OCI-LY1 (cell line): ENCODE results near the gene IQGAP2.

ENCODE experiments used
- H2AFZ ChIP-seq: fragments of 200-600 bp; sonication (generic), shearing (Covaris generic); 2 replicates; pipeline ENCODE4 v1.6.0; 2014; ENCODE audit warnings: antibody characterized with exemption, mild to moderate bottlenecking, low read length
- H3F3A ChIP-seq: fragments of 200-600 bp; sonication (generic), shearing (Covaris generic); 2 replicates; pipeline ENCODE4 v1.6.0; 2014; ENCODE audit warnings: mild to moderate bottlenecking, antibody characterized with exemption, low read length, moderate library complexity; ENCODE audit not compliant: insufficient read depth
- H3K27ac ChIP-seq: fragments of 200-600 bp; sonication (generic); 2 replicates; pipeline ENCODE4 v1.5.1; 2014; ENCODE audit warnings: low read length, mixed run types, mild to moderate bottlenecking, low read depth; ENCODE audit not compliant: poor library complexity, severe bottlenecking
- H3K27me3 ChIP-seq: fragments of 200-600 bp; sonication (generic); 2 replicates; pipeline ENCODE4 v1.6.0; 2014; ENCODE audit warnings: antibody characterized with exemption, mild to moderate bottlenecking, low read length, moderate library complexity; ENCODE audit not compliant: insufficient read depth
- H3K36me3 ChIP-seq: fragments of 200-600 bp; sonication (generic); 2 replicates; pipeline ENCODE4 v1.6.1; 2014; ENCODE audit warnings: mild to moderate bottlenecking, antibody characterized with exemption, low read length, moderate library complexity, mixed read lengths; ENCODE audit not compliant: insufficient read depth
- H3K4me1 ChIP-seq: fragments of 200-600 bp; sonication (generic); 2 replicates; pipeline ENCODE4 v1.5.1; 2014; ENCODE audit warnings: mild to moderate bottlenecking, low read length, moderate library complexity; ENCODE audit not compliant: insufficient read depth, severe bottlenecking
- H3K4me2 ChIP-seq: fragments of 200-600 bp; sonication (generic), shearing (Covaris generic); 2 replicates; pipeline ENCODE4 v1.6.1; 2014; ENCODE audit warnings: low read length
- H3K4me3 ChIP-seq: fragments of 200-600 bp; sonication (generic); 2 replicates; pipeline ENCODE4 v1.5.1; 2014; ENCODE audit warnings: low read length, low read depth, mild to moderate bottlenecking, mixed read lengths; ENCODE audit not compliant: poor library complexity, severe bottlenecking
- H3K79me2 ChIP-seq: fragments of 200-600 bp; shearing (Covaris generic); 2 replicates; pipeline ENCODE4 v1.6.1; 2016; ENCODE audit warnings: mixed run types, low read length, mixed read lengths; ENCODE audit not compliant: insufficient read depth
- H3K9ac ChIP-seq: fragments of 200-600 bp; sonication (generic), shearing (Covaris generic); 2 replicates; pipeline ENCODE4 v1.6.1; 2014; ENCODE audit warnings: mild to moderate bottlenecking, low read length, mixed read lengths
- H3K9me2 ChIP-seq: fragments of 200-600 bp; sonication (generic), shearing (Covaris generic); 2 replicates; pipeline ENCODE4 v1.6.1; 2014; ENCODE audit warnings: low read depth, mild to moderate bottlenecking, low read length, mixed read lengths
- H3K9me3 ChIP-seq: fragments of 200-600 bp; shearing (Covaris generic); 2 replicates; pipeline ENCODE4 v1.6.1; 2014; ENCODE audit warnings: low read length, mixed read lengths
- H4K20me1 ChIP-seq: fragments of 200-600 bp; sonication (generic), shearing (Covaris generic); 2 replicates; pipeline ENCODE4 v1.6.0; 2016; ENCODE audit warnings: mild to moderate bottlenecking, low read length; ENCODE audit not compliant: insufficient read depth
- EZH2 ChIP-seq: fragments of 200-600 bp; sonication (generic), shearing (Covaris generic); IDR thresholded peaks from 2 replicates; pipeline ENCODE4 v1.8.0; 2017; ENCODE audit warnings: borderline replicate concordance, mixed run types, mild to moderate bottlenecking, antibody characterized with exemption, low read length, moderate library complexity, mixed read lengths
- TF ChIP-seq, protein P1 (sequence below): fragments of 200-600 bp; sonication (generic), shearing (Covaris generic); IDR thresholded peaks from 2 replicates; pipeline ENCODE4 v1.5.1; 2017; ENCODE audit warnings: mild to moderate bottlenecking, antibody characterized with exemption, low read length, moderate library complexity, mixed read lengths

IQGAP2 gene

GRCh38 chr5:76642390-76643040, 239.4 kb downstream of the IQGAP2 start:
- no peak overlapping the region for H3K4me2 ChIP-seq
- H3K36me3 ChIP-seq = no peaks in the 10 kb centered on the region
- no peaks in the 10 kb centered on the region for H3K4me1 ChIP-seq
- H3K4me3 ChIP-seq = no peak overlapping the region
- TF ChIP-seq, protein P1, sequence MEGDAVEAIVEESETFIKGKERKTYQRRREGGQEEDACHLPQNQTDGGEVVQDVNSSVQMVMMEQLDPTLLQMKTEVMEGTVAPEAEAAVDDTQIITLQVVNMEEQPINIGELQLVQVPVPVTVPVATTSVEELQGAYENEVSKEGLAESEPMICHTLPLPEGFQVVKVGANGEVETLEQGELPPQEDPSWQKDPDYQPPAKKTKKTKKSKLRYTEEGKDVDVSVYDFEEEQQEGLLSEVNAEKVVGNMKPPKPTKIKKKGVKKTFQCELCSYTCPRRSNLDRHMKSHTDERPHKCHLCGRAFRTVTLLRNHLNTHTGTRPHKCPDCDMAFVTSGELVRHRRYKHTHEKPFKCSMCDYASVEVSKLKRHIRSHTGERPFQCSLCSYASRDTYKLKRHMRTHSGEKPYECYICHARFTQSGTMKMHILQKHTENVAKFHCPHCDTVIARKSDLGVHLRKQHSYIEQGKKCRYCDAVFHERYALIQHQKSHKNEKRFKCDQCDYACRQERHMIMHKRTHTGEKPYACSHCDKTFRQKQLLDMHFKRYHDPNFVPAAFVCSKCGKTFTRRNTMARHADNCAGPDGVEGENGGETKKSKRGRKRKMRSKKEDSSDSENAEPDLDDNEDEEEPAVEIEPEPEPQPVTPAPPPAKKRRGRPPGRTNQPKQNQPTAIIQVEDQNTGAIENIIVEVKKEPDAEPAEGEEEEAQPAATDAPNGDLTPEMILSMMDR = no peak
- no peak for TF ChIP-seq EZH2
- H3K27ac ChIP-seq = no peak overlapping the region
- H3K9me3 ChIP-seq = no peaks in the 10 kb centered on the region
- H2AFZ ChIP-seq = no peak overlapping the region
- no peak overlapping the region for H3K9ac ChIP-seq
- no peaks in the 10 kb centered on the region for H4K20me1 ChIP-seq
- H3K9me2 ChIP-seq = no peaks in the 10 kb centered on the region
- H3K27me3 ChIP-seq = no peaks in the 10 kb centered on the region
- no peaks in the 10 kb centered on the region for H3F3A ChIP-seq
- H3K79me2 ChIP-seq = no peaks in the 10 kb centered on the region

DNA sequence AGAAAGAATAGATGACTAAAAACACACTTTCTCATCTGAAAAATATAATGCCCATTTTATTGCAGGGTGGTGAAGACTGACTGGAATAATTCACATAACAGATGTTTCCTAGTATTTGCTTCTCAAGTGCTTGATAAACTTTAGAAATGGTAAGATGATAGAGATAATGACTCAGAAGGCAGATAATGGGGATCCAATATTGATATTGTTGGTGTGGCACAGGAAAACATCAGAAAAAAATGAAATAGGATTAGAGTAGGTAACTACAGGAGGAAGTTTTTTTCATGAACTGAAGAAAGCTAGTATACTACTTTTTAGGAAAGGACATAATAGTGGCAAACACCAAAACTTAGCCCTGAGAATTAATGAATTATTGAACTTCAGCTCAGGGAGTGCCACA, 240.3 kb downstream of the IQGAP2 start:
- Histone ChIP-seq H3K9ac (no peak overlapping the region), H3K4me1 (no peaks in the 10 kb centered on the region), H3F3A (no peaks in the 10 kb centered on the region), H3K4me2 (no peak overlapping the region), H3K27ac (no peak overlapping the region), H3K9me3 (no peaks in the 10 kb centered on the region), H2AFZ (no peak overlapping the region), H3K36me3 (no peaks in the 10 kb centered on the region), H3K9me2 (no peaks in the 10 kb centered on the region), H4K20me1 (no peaks in the 10 kb centered on the region), H3K27me3 (no peaks in the 10 kb centered on the region), H3K4me3 (no peak overlapping the region), H3K79me2 (no peaks in the 10 kb centered on the region)
- no peak for TF ChIP-seq EZH2

DNA sequence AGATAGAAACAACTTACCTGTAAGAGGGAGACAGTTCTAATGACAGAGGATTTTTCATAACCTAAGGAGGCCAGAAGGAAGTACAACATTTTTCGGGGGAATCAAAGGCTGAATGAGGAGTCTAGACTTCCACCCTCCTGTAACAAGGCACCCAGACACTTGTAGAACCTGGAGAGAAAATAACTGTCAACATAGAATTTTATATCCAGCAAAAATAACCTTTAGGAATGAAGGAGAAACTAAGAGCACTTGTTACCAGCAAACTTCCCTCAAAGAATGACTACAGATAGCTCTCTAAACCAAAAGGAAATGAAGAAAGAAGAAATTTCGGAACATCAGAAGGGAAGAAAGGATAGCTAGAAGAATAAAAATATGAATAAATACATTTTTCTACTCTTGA, 246.1 kb downstream of the IQGAP2 start:
- Histone ChIP-seq H3K4me3 (no peak overlapping the region), H3K9ac (no peak overlapping the region), H3K4me1 (no peaks in the 10 kb centered on the region), H3F3A (no peaks in the 10 kb centered on the region), H3K9me3 (peaks cover 4% of the 10 kb centered on the region; the same call in 1 of the 2 replicates), H2AFZ (no peak overlapping the region), H4K20me1 (no peaks in the 10 kb centered on the region), H3K36me3 (no peaks in the 10 kb centered on the region), H3K9me2 (no peaks in the 10 kb centered on the region), H3K79me2 (no peaks in the 10 kb centered on the region), H3K27me3 (no peaks in the 10 kb centered on the region), H3K27ac (no peak overlapping the region), H3K4me2 (no peak overlapping the region)
- no peak for TF ChIP-seq EZH2
- TF ChIP-seq, protein P1 = no peak

GRCh38 chr5:76652809-76653414, 249.8 kb downstream of the IQGAP2 start:
- Histone ChIP-seq H3K27me3 (no peaks in the 10 kb centered on the region), H3K9me3 (peaks cover 4% of the 10 kb centered on the region; the same call in 1 of the 2 replicates), H3K36me3 (no peaks in the 10 kb centered on the region), H3K79me2 (no peaks in the 10 kb centered on the region), H4K20me1 (no peaks in the 10 kb centered on the region), H3K9me2 (no peaks in the 10 kb centered on the region), H3K27ac (no peak overlapping the region), H3K4me1 (no peaks in the 10 kb centered on the region), H2AFZ (no peak overlapping the region), H3K4me3 (no peak overlapping the region), H3F3A (no peaks in the 10 kb centered on the region), H3K4me2 (no peak overlapping the region), H3K9ac (no peak overlapping the region)
- TF ChIP-seq, protein P1 = no peak
- TF ChIP-seq EZH2 = no peak
